Pancreas (tissue), 10 donors: ENCODE results near the gene CCDC9. TPM values are rescaled to one million over a fixed set of nuclear protein-coding genes. Genes with fewer than 3 reads are reported as not detected.

ENCODE experiments used
- ATAC-seq, 4 donors: fragments of 200-7000 bp; cut with Tn5 transposase; one replicate each; pipeline versions ENCODE4 v1.8.0 to v1.9.1; 2020; ENCODE audit warnings: mild to moderate bottlenecking in 4 of 4, moderate library complexity in 4 of 4
- DNase-seq, 6 donors: peaks; one replicate each; pipeline ENCODE4 v3.0.0-alpha.2; 2020
- FAIRE-seq: peaks from 2 replicates; lab custom pipeline; 2012; peaks lifted over from hg19 to GRCh38; lab: Jason Lieb, UNC
- H3K27ac ChIP-seq, 4 donors: fragments of 200-600 bp; sonication (generic); 1 replicate in 3 of 4; 2 replicates in 1 of 4; pipeline versions ENCODE4 v1.5.0 to v1.8.0; 2020
- H3K27me3 ChIP-seq, 4 donors: fragments of 200-600 bp; one replicate each; pipeline ENCODE4 v1.8.0; 2021
- H3K36me3 ChIP-seq, 3 donors: fragments of 200-600 bp; sonication (generic) in 1 of 3; one replicate each; pipeline versions ENCODE4 v1.5.0 to v1.8.0; 2020 to 2021
- H3K4me1 ChIP-seq, 3 donors: fragments of 200-600 bp; one replicate each; pipeline ENCODE4 v1.8.0; 2021
- H3K4me3 ChIP-seq, 4 donors: fragments of 200-600 bp; sonication (generic) in 2 of 4; one replicate each; pipeline versions ENCODE4 v1.5.0 to v1.8.0; 2020 to 2021
- H3K9me3 ChIP-seq, 4 donors: fragments of 200-600 bp; one replicate each; pipeline ENCODE4 v1.8.0; 2021
- CTCF ChIP-seq, 4 donors: fragments of 200-600 bp; sonication (generic) in 3 of 4; IDR thresholded peaks; one replicate each; pipeline versions ENCODE4 v1.5.0 to v1.8.0; 2021; ENCODE audit warnings: antibody characterized with exemption in 4 of 4
- WGBS, 2 donors: extraction: QIAGEN DNeasy Blood & Tissue Kit; methylation state at CpG; one replicate each; pipeline ENCODE4 v1.1.7; 2013; 5-methylcytosine and 5-hydroxymethylcytosine counted together
- intact Hi-C, 3 donors: fragments of 100-400 bp; cut with DNase I; formaldehyde crosslinking; loops; one replicate each; pipeline versions ENCODE4 v1.11.1 to v1.14.2; 2022
- polyA plus RNA-seq, 2 donors: library from polyadenylated mRNA; stranded (reverse); fragments of 200-250 nt; gene quantifications; one replicate each; pipeline ENCODE4 v1.2.3, GENCODE V29; 2013
- total RNA-seq, 6 donors: library from RNA; stranded (reverse); fragmentation: NEBNext Ultra II Directional in 4 of 6; extraction: Animal tissue kit (Norgen Biotek cat#: 25700) in 4 of 6; gene quantifications; one replicate each; pipeline versions ENCODE4 v1.2.1 to v1.2.4, GENCODE V29; 2021 to 2023
- donor health status: healthy with polysubstance abuse.
- donor health status: DM: no; HTN: no; CAD: no; lungs with moderate emphysema.
- donor health status: DM: no; HTN: no; CAD: no.
- donor health status: control.
- donor health status: control.
- donor health status: Bipolar disorder and iron deficiency.
- donor health status: DM: yes; HTN: yes; CAD: no.
- donor health status: DM: no; HTN: no; CAD: no.
- donor health status: DM: no; HTN: no; CAD: no.
- donor health status: DM: yes; HTN: yes; CAD: no.

Gene CCDC9
- total and polyA plus RNA-seq, 8 donors = 24.6 to 102 (median 37.8) TPM

DNA sequence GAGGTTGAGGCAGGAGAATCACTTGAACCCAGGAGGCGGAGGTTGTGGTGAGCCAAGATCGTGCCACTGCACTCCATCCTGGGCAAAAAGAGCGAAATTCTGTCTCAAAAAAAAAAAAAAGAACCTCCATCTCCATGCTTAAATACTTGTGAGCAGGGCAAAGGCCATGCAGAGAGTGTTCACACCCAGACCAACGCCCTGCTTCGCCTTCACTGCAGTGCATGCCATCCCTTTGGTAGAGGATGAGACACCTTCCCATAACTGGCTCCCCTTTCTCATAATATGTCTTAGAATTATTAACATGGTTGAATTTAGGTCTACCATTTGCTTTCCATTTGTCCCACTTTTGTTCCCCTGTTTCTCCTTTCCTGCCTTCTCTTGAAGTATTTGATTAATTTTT is 40.7 kb upstream of the CCDC9 start:
- Histone ChIP-seq H3K27ac (no peak overlapping the region), H3K4me1 (no peaks in the 10 kb centered on the region), H3K27me3 (no peaks in the 10 kb centered on the region), H3K36me3 (peaks cover 0 to 3% (median 0%) of the 10 kb centered on the region in 3 donors), H3K9me3 (no peaks in the 10 kb centered on the region), H3K4me3 (no peak overlapping the region)
- DNase-seq (no peak), ATAC-seq (no peak), FAIRE-seq (no peak)
- 83 to 95% methylated on average over 5 of the region's 5 CpGs for WGBS, 2 donors
- intact Hi-C loops = no loop called here
- no peak for TF ChIP-seq CTCF (IDR thresholded peaks at IDR 0.05)

GRCh38 chr19:47221080-47221841 is 35.1 kb upstream of the CCDC9 start:
- DNase-seq (peak in 1 of 6 donors; percentile 80), ATAC-seq (no peak), FAIRE-seq (no peak)
- Histone ChIP-seq H3K27ac (no peak overlapping the region), H3K36me3 (peaks cover 0 to 19% (median 8%) of the 10 kb centered on the region in 3 donors), H3K9me3 (no peaks in the 10 kb centered on the region), H3K27me3 (no peaks in the 10 kb centered on the region), H3K4me1 (peaks cover 0 to 6% (median 5%) of the 10 kb centered on the region in 3 donors), H3K4me3 (no peak overlapping the region)
- intact Hi-C loops = no loop called here
- WGBS, 2 donors = 90 to 94% methylated on average over 32 to 33 of the region's 33 CpGs
- TF ChIP-seq CTCF (IDR thresholded peaks at IDR 0.05) = no peak

GRCh38 chr19:47221890-47222289 is 34.4 kb upstream of the CCDC9 start:
- H3K4me3 ChIP-seq = no peak overlapping the region
- H3K4me1 ChIP-seq = peaks cover 0 to 11% (median 5%) of the 10 kb centered on the region in 3 donors
- H3K27ac ChIP-seq = no peak overlapping the region
- 94 to 95% methylated on average over 11 of the region's 11 CpGs for WGBS, 2 donors
- DNase-seq (no peak), FAIRE-seq (no peak), ATAC-seq (no peak)
- H3K9me3 ChIP-seq = no peaks in the 10 kb centered on the region
- no peaks in the 10 kb centered on the region for H3K27me3 ChIP-seq
- peaks cover 0 to 19% (median 8%) of the 10 kb centered on the region in 3 donors for H3K36me3 ChIP-seq
- TF ChIP-seq CTCF (IDR thresholded peaks at IDR 0.05) = no peak
- intact Hi-C loops = no loop called here

DNA sequence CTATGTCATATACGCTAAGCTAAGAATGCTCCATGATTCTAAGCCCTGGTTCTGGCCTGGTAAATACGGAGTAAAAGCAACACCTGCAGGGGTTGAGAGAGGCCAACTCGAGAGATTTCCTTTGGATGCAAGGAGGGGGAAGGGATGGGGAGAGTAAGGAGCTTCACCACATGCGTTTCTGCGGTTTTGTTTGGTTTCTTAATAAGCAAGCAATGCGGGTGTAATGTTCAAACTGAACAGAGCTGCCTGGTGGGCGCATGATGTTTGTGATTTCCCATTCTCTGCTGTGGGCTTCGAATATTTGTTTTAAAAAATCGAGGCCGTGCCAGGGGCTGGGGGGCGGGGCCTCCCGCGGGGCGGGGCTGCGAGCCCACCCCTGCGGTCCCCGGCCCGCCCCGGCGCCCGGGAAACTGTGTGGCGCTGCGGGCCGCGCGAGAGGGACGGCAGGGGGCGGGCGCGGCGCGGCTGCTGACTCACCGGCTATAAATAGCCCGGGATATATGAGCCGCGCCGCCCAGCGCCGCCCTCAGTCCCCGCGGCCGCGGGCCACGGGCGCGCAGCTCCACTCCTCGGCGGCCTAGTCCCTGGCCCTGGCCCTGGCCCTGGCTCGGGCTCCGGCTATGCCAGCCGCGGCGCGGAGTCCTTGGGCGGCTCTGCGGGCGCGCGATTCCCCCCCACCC is 30.4 kb upstream of the CCDC9 start:
- DNase-seq (peak; percentile 83 to 98 (median 92)), ATAC-seq (peak; percentile 73 to 82 (median 78)), FAIRE-seq (no peak)
- 2 to 4% methylated on average over 39 to 59 of the region's 59 CpGs for WGBS, 2 donors
- Histone ChIP-seq H3K36me3 (peaks cover 0 to 13% (median 8%) of the 10 kb centered on the region in 3 donors), H3K4me1 (peaks cover 0 to 18% (median 5%) of the 10 kb centered on the region in 3 donors), H3K27ac (peak overlapping the region; percentile 93 to 97 (median 96)), H3K4me3 (peak overlapping the region; percentile 31 to 99 (median 73)), H3K27me3 (no peaks in the 10 kb centered on the region), H3K9me3 (no peaks in the 10 kb centered on the region)
- intact Hi-C loops = no loop called here
- peak in 3 of 4 donors; percentile 17 to 29 (median 20) for TF ChIP-seq CTCF (IDR thresholded peaks at IDR 0.05)
